ENCODE results near the gene CGB3. TPM values are rescaled to one million over a fixed set of nuclear protein-coding genes. Genes with fewer than 3 reads are reported as not detected.
A peak's percentile ranks its signal among the peaks of the same experiment; 100 is the strongest.

CGB3 gene
- total RNA-seq, 2 donors from 2014 or later = not detected

GRCh38 chr19:48975947-48976847, 47.9 kb downstream of the CGB3 start:
- Mint-ChIP-seq H3K4me1 (ENCODE audit: low read depth in 2 of 2) (peaks cover 5 to 7% of the 10 kb centered on the region in 2 donors), H3K4me3 (no peak overlapping the region), H3K36me3 (peaks cover 6% of the 10 kb centered on the region), H3K27me3 (no peaks in the 10 kb centered on the region), H3K27ac (no peak overlapping the region), H3K9me3 (no peaks in the 10 kb centered on the region)
- ATAC-seq (peak in 1 of 2 donors; percentile 51), DNase-seq (ENCODE audit: low spot score) (no peak)

Other genes starting within 250 kb of the CGB3 start
- 10 to 100 TPM; 31.7 to 40.4 TPM for gene BCAT2, start 213.3 kb downstream of the CGB3 start, total RNA-seq
- under 1 TPM in 1 of 2 donors, not detected in 1; 0.26 TPM for gene HSD17B14, start 187.8 kb downstream of the CGB3 start, total RNA-seq
- gene PLEKHA4, start 155.7 kb downstream of the CGB3 start, total RNA-seq = 1 to 10 TPM; 3.8 to 5.4 TPM
- gene PPP1R15A, start 151.9 kb downstream of the CGB3 start, total RNA-seq = 100 to 1,000 TPM in 1 of 2 donors, 10 to 100 TPM in 1; 74.1 to 111 TPM
- not detected for gene TULP2, start 125.6 kb downstream of the CGB3 start, total RNA-seq
- 100 to 1,000 TPM; 213 to 270 TPM for gene NUCB1, start 124.0 kb downstream of the CGB3 start, total RNA-seq
- under 1 TPM in 1 of 2 donors, not detected in 1; 0.43 TPM for gene DHDH, start 90.6 kb downstream of the CGB3 start, total RNA-seq
- 100 to 1,000 TPM; 203 to 305 TPM for gene BAX, start 69.5 kb downstream of the CGB3 start, total RNA-seq
- 1,000 to 10,000 TPM; 1,643 to 2,467 TPM for gene FTL, start 59.0 kb downstream of the CGB3 start, total RNA-seq
- 100 to 1,000 TPM in 1 of 2 donors, 10 to 100 TPM in 1; 85.7 to 119 TPM for gene GYS1, start 31.0 kb downstream of the CGB3 start, total RNA-seq
- gene RUVBL2, start 30.4 kb downstream of the CGB3 start, total RNA-seq = 100 to 1,000 TPM; 101 to 173 TPM
- gene LHB, start 7.2 kb downstream of the CGB3 start, total RNA-seq = not detected
- not detected for gene CGB2, start 7.6 kb upstream of the CGB3 start, total RNA-seq
- gene CGB1, start 12.6 kb upstream of the CGB3 start, total RNA-seq = not detected
- gene CGB5, start 19.5 kb upstream of the CGB3 start, total RNA-seq = not detected
- gene CGB8, start 24.8 kb upstream of the CGB3 start, total RNA-seq = not detected
- gene CGB7, start 33.4 kb upstream of the CGB3 start, total RNA-seq = not detected
- not detected for gene NTF4, start 40.5 kb upstream of the CGB3 start, total RNA-seq
- gene KCNA7, start 48.4 kb upstream of the CGB3 start, total RNA-seq = not detected
- 100 to 1,000 TPM; 185 to 346 TPM for gene SNRNP70, start 61.1 kb upstream of the CGB3 start, total RNA-seq
- gene LIN7B, start 90.0 kb upstream of the CGB3 start, total RNA-seq = 1 to 10 TPM; 6.0 to 6.1 TPM
- gene C19orf73, start 94.8 kb upstream of the CGB3 start, total RNA-seq = 1 to 10 TPM in 1 of 2 donors, under 1 TPM in 1; 0.95 to 2.9 TPM
- 10 to 100 TPM in 1 of 2 donors, 1 to 10 TPM in 1; 7.0 to 11.3 TPM for gene PPFIA3, start 95.2 kb upstream of the CGB3 start, total RNA-seq
- not detected for gene HRC, start 131.1 kb upstream of the CGB3 start, total RNA-seq
- gene TRPM4, start 133.5 kb upstream of the CGB3 start, total RNA-seq = not detected

Data from natural killer cell treated with Interleukin-12 subunit alpha and Interleukin-12 subunit beta and Interleukin-15 and Interleukin-18, amount 100 ng/mL, for 72 hours (primary cell).